ENCODE measurements around the gene ADAMTS10. TPM values are rescaled to one million over a fixed set of nuclear protein-coding genes. Genes with fewer than 3 reads are reported as not detected.
"Not testable (repeated sequence)": the region's sequence is repeated elsewhere in the genome, so short reads cannot be mapped to it uniquely, and the experiment has no call there.

Gene ADAMTS10
- total RNA-seq, 1 donor from 2014 or later, result 44.3 TPM

GRCh38 chr19:8566855-8567254, 43.7 kb downstream of the ADAMTS10 start:
- DNase-seq (ENCODE audit: extremely low read depth, low read depth, low spot score), result no peak

GRCh38 chr19:8564866-8565265, 45.6 kb downstream of the ADAMTS10 start:
- DNase-seq (ENCODE audit: extremely low read depth, low read depth, low spot score), result not testable (repeated sequence)

GRCh38 chr19:8561075-8561764, 49.3 kb downstream of the ADAMTS10 start:
- DNase-seq (ENCODE audit: extremely low read depth, low read depth, low spot score), result no peak

DNA sequence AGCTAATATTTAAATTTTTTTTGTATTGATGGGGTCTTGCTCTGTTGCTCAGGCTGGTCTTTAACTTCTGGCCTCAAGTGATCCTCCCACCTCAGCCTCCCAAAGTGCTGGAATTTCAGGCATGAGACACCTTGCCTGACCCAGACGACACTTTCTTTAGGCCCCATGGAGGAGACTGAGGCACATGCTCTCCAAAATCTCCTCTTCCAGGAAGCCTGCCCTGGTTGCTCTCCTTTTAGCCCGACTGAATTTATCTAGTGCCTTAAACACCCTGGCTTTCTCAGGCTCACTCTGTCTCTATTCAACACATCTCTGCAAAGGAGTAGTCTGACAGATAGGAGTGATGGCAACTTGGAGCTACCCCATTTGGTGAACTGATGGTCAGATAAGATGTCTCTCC, 52.2 kb downstream of the ADAMTS10 start:
- no peak for DNase-seq (ENCODE audit: extremely low read depth, low read depth, low spot score)

GRCh38 chr19:8557642-8558238, 52.8 kb downstream of the ADAMTS10 start:
- DNase-seq (ENCODE audit: extremely low read depth, low read depth, low spot score), result no peak

- not testable (repeated sequence) for DNase-seq (ENCODE audit: extremely low read depth, low read depth, low spot score)
Observed at GRCh38 chr19:8553729-8554128, 56.8 kb downstream of the ADAMTS10 start.

DNA sequence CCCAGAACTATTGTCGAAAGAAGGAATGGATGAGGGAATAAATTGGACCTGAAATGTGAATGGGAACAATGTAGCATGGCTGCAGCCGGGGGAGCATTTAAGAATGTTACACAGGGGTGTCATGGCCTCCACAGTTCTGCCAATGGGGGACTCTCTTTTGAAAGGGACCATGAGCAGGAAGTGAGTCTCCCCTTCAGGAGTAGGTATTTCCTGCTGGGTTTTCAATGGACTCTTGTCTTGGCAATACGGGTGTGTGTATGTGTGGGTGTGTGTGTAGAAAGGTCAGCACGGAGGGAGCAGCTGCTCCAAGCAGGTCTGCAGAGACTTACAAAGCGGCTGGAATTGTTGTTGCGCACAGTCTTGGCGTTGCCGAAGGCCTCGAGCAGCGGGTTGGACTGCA, 57.7 kb downstream of the ADAMTS10 start:
- no peak for DNase-seq (ENCODE audit: extremely low read depth, low read depth, low spot score)

DNA sequence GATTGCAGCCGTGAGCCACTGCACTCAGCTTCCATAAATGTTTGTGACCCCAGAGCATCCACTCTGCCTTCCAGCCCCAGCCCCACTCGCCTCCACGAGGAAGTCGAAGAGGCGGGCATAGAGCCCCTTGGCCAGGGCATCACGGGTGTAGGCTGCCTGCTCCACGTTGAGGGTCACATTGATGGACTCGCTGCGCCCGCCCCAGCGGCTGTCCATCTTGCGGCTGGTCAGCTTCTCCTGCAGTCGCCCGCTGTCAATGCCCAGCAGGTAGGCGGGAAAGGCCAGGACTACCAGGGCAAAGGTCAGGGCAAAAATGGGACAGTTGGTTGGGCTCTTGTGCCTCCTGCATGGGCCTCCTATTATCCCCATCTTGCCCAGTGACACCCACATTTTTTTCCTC, 60.4 kb downstream of the ADAMTS10 start:
- DNase-seq (ENCODE audit: extremely low read depth, low read depth, low spot score), result no peak

- no peak for DNase-seq (ENCODE audit: extremely low read depth, low read depth, low spot score)
Observed at GRCh38 chr19:8545743-8546142, 64.8 kb downstream of the ADAMTS10 start.

GRCh38 chr19:8544168-8544567, 66.3 kb downstream of the ADAMTS10 start:
- no peak for DNase-seq (ENCODE audit: extremely low read depth, low read depth, low spot score)

DNA sequence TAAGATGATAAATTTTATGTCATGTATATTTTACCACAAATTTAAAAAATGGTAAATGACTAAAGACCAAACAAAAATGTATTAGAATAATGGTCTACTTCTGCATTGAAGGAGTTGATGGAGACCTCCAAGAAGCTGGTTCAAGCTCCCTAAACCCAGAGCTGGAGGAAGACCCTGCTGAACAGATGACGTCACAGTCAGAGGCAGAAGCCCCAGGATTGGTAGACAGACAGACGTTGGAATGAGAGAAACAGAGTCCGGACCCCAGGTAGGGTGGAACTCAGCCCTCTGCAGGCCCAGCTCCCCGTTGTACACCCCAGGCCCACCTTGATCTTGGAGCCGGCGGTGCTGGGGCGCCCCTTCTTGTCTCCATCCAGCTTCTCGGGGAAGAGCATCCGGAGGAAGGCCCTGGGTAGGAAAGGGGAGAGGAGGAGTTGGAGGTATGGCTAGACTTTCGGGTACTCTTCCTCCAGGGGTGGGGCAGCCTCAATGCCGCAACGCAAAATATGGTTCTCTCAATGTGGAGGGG, 70.8 kb downstream of the ADAMTS10 start:
- no peak for DNase-seq (ENCODE audit: extremely low read depth, low read depth, low spot score)

- DNase-seq (ENCODE audit: extremely low read depth, low read depth, low spot score), result no peak
Observed at GRCh38 chr19:8537099-8537498, 73.4 kb downstream of the ADAMTS10 start.

DNA sequence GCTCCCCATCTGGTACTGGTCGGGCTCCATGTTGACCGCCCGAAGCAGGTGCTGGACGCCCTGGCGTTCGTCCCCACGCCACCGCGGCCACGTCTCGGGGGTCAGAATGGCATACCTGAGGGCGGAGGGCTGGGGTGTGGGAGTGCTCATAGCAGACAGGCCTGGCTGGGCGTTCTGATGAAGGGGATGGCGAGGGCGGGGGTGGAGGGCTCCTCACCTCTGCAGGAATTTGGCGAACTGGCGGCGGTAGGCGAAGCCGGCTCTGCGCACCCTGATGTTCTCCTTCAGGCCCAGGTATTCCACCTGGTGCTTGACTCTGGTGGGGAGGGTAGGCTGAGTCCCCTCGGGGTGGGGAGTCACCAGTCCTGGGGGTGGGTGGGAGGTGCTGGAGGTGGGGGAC, 74.2 kb downstream of the ADAMTS10 start:
- no peak for DNase-seq (ENCODE audit: extremely low read depth, low read depth, low spot score)

DNA sequence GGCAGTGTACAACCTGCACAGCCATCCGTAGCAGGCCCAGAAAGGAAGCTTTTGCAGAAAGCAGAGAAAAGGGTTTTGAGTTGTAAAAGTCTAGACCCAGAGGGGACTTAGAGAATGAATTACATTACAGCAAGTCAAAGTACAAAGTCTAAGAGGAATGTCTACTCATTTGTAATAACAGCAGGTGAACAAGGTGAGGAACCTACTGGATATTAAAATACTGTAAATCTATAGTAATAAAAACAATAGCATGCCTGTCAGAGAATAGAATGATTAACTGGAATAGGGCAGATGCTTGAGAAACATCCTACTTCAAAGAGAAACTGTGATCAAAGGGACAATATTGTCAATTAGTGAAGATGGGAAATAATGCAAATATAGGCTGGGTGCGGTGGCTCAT, 78.3 kb downstream of the ADAMTS10 start:
- DNase-seq (ENCODE audit: extremely low read depth, low read depth, low spot score), result no peak

GRCh38 chr19:8531470-8531869, 79.0 kb downstream of the ADAMTS10 start:
- no peak for DNase-seq (ENCODE audit: extremely low read depth, low read depth, low spot score)

Other genes starting within 250 kb of the ADAMTS10 start
- 124 and 137 TPM in 2 replicates for gene ANGPTL4, start 246.6 kb downstream of the ADAMTS10 start, total RNA-seq
- 46.3 and 71.9 TPM in 2 replicates for gene RAB11B, start 220.4 kb downstream of the ADAMTS10 start, total RNA-seq
- gene MARCHF2, start 197.4 kb downstream of the ADAMTS10 start, total RNA-seq, result 254 and 324 TPM in 2 replicates
- gene HNRNPM, start 165.7 kb downstream of the ADAMTS10 start, total RNA-seq, result 71.3 and 136 TPM in 2 replicates
- gene PRAM1, start 108.1 kb downstream of the ADAMTS10 start, total RNA-seq, result not detected in 2 replicates
- gene ZNF414, start 96.5 kb downstream of the ADAMTS10 start, total RNA-seq, result 17.0 and 23.0 TPM in 2 replicates
- gene MYO1F, start 33.3 kb downstream of the ADAMTS10 start, total RNA-seq, result 0.15 and 0.23 TPM in 2 replicates
- gene NFILZ, start 19.9 kb upstream of the ADAMTS10 start, total RNA-seq, result not detected in 2 replicates
- not detected in 2 replicates for gene ACTL9, start 88.1 kb upstream of the ADAMTS10 start, total RNA-seq
- gene OR2Z1, start 110.9 kb upstream of the ADAMTS10 start, total RNA-seq, result not detected in 2 replicates
- 5.6 and 11.7 TPM in 2 replicates for gene ZNF558, start 221.6 kb upstream of the ADAMTS10 start, total RNA-seq
- gene MBD3L1, start 221.7 kb upstream of the ADAMTS10 start, total RNA-seq, result not detected in 2 replicates